ENCODE data around the gene PLPP2. TPM values are rescaled to one million over a fixed set of nuclear protein-coding genes. Genes with fewer than 3 reads are reported as not detected.

The PLPP2 gene
- total RNA-seq, result 1 to 10 TPM in 3 of 4 donors, not detected in 1; 1.0 to 4.1 (median 1.5) TPM

DNA sequence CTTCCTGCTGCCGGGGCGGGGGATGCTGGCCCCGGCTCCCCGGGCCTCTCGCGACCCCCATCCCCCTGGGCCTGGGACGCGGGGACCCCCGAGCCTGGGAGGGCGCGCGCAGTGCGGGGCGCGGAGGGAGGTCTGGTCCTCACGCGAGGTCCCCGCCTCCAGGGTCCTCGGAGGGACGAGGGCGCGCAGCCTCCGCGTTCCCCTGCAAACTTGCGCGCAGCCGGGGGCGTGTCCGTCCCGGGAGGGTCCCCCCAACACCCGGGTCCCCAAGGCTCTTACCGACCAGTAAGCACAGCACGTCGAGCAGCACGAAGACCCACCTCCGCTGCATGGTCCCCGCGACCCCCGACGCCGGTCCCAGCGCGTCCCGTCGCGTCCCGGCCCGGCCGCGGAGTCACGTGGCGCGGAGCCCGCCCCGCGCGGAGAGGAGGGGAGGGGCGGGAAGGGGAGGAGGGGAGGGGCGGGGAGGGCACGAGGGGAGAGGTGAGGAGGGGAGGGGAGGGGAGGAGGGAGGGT is at the start of gene PLPP2:
TSS of gene PLPP2 (minus strand) at position 398 of the 516 bp plus-strand sequence. CDS start at position 331, 67 bp downstream.
- no peak for TF ChIP-seq CTCF (IDR thresholded peaks at IDR 0.05; ENCODE audit: low read depth)

DNA sequence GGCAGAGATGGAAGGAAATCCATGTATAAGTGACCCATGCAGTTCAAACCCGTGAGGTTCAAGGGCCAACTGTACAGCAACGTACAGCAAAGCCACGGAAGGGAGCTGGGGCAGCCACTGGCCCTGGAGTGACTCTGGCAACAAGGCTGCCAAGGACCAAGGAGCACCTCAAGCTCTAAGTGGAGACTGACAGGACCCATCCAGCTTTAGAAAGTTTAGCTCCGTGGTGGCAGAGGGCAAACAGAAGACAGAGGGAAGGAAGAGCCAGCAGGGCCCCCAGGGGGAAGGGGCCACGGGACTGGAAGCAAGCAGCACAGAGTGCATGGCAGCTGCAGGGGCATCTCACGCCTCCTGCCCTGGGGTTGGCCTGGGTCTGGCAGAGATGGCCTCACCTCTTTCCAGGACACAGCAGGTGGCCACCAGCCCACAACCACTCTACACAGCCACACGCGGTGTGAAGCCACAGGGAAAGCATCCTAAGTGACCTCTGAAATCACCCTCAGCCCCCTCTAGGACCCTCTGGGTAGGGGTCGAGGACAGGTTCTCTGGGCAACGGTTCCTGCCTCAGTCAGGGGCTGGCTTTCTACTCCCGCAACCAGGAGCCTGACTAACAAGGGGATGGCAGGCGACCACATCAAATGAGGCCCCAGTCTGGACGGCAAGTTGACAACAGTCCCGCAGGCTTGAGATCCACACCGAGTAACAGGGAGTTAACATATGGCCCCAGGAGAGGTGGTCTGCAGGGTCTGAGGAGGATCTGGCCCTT is 49.6 kb upstream of the PLPP2 start:
- no peak for TF ChIP-seq CTCF (IDR thresholded peaks at IDR 0.05; ENCODE audit: low read depth)

DNA sequence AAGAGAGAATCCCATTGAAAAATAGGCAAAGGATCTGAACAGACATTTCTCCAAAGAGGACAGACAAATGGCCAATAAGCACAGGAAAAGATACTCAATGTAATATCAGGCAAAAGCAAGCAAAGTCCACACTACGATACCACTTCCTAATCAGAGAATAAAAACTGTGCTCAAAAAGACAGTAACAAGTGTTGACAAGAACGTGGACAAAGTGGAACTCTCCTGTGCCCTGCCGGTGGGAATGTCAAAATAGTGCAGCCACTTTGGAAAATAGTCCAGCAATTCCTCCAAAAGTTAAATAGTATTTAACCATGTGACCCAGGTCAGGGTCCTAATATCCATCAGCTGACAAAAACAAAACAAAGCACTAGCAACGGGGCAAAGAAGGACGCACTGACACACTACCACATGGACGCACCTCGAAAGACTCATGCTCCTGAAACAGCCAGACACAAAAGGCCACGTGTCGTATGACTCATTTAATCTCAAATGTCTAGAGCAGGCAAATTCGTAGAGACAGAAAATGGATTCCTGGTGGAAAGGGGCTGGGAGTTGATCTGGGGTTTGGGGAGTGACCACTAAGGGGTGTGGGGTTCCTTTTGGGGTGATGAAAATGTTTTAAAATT is 48.2 kb upstream of the PLPP2 start:
- no peak for TF ChIP-seq CTCF (IDR thresholded peaks at IDR 0.05; ENCODE audit: low read depth)

GRCh38 chr19:338421-338820 is 47.2 kb upstream of the PLPP2 start:
- TF ChIP-seq CTCF (IDR thresholded peaks at IDR 0.05; ENCODE audit: low read depth), result no peak

DNA sequence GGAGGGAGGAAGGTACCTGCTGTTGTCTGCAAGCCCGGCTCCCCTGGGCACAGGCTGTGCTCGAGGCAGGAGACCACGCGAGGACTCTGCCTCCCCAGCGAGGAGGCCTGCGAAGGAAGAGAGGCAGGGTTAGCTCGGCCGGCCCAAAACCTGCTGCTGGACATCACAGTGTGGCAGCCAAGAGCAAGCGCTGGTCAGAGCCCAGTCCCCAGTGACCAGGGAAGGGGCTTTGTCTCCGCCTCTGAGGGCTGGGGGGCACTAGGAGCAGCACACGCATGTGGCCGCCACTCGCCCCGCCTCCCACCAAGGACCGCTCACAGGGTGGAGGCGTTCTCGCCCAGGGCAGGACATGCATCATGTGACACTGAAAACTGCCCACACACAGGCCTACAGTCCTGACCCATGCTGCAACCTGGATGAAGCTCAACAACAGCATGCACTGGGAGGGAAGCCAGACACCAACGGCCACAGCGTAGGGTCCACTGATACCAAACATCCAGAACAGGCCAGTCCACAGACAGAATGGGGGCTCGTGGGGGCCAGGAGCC is 44.9 kb upstream of the PLPP2 start:
- TF ChIP-seq CTCF (IDR thresholded peaks at IDR 0.05; ENCODE audit: low read depth), result no peak

DNA sequence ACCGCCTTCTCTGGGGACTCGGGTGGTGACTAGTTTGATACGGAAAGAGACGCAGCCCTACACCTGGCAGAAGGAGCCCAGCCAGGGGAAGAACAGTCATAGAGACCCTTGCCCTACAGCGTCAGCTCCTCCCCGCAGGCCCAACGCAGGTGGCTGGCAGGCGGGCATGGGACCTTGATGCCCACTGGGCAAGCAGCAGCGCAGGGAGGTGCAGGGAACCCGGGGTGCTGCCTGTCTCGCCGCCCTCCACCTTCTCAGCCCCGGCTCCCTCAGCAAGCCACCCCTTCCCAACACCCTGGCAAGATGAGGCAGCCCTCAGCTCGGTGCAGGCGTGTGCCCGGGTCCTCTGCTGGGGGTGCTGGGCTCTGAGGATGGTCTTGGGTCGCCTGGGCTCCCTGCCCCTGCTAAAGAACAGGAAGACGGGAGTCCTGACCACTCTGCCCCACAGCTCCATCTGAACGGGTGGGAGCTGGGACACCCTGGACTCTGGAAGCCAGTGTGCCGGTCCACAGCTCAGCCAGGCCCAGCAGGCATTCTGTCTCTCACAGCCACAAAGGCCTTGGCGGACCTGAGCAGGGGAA is 44.4 kb upstream of the PLPP2 start:
- no peak for TF ChIP-seq CTCF (IDR thresholded peaks at IDR 0.05; ENCODE audit: low read depth)

GRCh38 chr19:335072-335471 is 43.9 kb upstream of the PLPP2 start:
- no peak for TF ChIP-seq CTCF (IDR thresholded peaks at IDR 0.05; ENCODE audit: low read depth)
